Activated CD8-positive, alpha-beta memory T cell treated with anti-CD3 and anti-CD28 coated beads, Interleukin-2, amount 50 U/mL, for 4 hours (primary cell): ENCODE measurements around the gene GBP4.

Experiments
- DNase-seq: peaks from one replicate; pipeline ENCODE4 v3.0.0-alpha.2; 2020

The GBP4 gene

GRCh38 chr1:89170170-89171066, 28.3 kb downstream of the GBP4 start:
- DNase-seq, result no peak

GRCh38 chr1:89169166-89169565, 29.6 kb downstream of the GBP4 start:
- no peak for DNase-seq

- no peak for DNase-seq
These were observed 31.0 kb downstream of the GBP4 start for GRCh38 chr1:89167590-89168230.

- no peak for DNase-seq
These were observed 32.0 kb downstream of the GBP4 start for GRCh38 chr1:89166705-89167104.

- no peak for DNase-seq
These were observed 32.9 kb downstream of the GBP4 start for GRCh38 chr1:89165811-89166210.

GRCh38 chr1:89151047-89151446, 47.7 kb downstream of the GBP4 start:
- no peak for DNase-seq

GRCh38 chr1:89149976-89150375, 48.8 kb downstream of the GBP4 start:
- DNase-seq, result no peak

GRCh38 chr1:89149229-89149628, 49.5 kb downstream of the GBP4 start:
- DNase-seq, result no peak

- DNase-seq, result no peak
These were observed 50.8 kb downstream of the GBP4 start for GRCh38 chr1:89147678-89148658.

- no peak for DNase-seq
These were observed 52.0 kb downstream of the GBP4 start for GRCh38 chr1:89146721-89147120.

- no peak for DNase-seq
These were observed 55.3 kb downstream of the GBP4 start for GRCh38 chr1:89143484-89143883.

- DNase-seq, result no peak
These were observed 56.6 kb downstream of the GBP4 start for GRCh38 chr1:89142160-89142559.

GRCh38 chr1:89133747-89134146, 65.0 kb downstream of the GBP4 start:
- no peak for DNase-seq
